Naive thymus-derived CD4-positive, alpha-beta T cell (primary cell): Measurements from ENCODE around the gene CDH4. TPM values are rescaled to one million over a fixed set of nuclear protein-coding genes. Genes with fewer than 3 reads are reported as not detected.

ENCODE experiments used
- ATAC-seq: fragments of 150-1000 bp; cut with Tn5 transposase; 2 replicates; pipeline ENCODE4 v1.10.0; 2021; ENCODE audit warnings: mild to moderate bottlenecking, moderate library complexity
- CTCF ChIA-PET: fragments of 350-600 bp; sonication (Branson Sonifier 250); formaldehyde crosslinking; loops from one replicate; lab custom pipeline; 2021; ENCODE audit warnings: antibody characterized with exemption; lab: Charles Lee
- POLR2A ChIA-PET: fragments of 350-600 bp; sonication (Branson Sonifier 250); formaldehyde crosslinking; loops from one replicate; lab custom pipeline; 2021; ENCODE audit warnings: antibody characterized with exemption, inconsistent platforms; lab: Charles Lee
- DNase-seq, 9 donors: peaks; one replicate each; pipeline versions ENCODE4 v3.0.0 to v3.0.0-alpha.2; 2020 to 2022; ENCODE audit warnings: mixed read lengths in 1 of 9
- H3K27ac ChIP-seq: one replicate; pipeline ENCODE4 v1.7.0; 2013; ENCODE audit warnings: mild to moderate bottlenecking, low read depth, low read length, moderate library complexity
- H3K27me3 ChIP-seq, 2 donors: one replicate each; pipeline ENCODE4 v1.7.0; 2013; ENCODE audit warnings: low read length in 2 of 2, mild to moderate bottlenecking in 2 of 2, moderate library complexity in 2 of 2; ENCODE audit not compliant: control insufficient read depth in 2 of 2, insufficient read depth in 2 of 2
- H3K36me3 ChIP-seq, 3 experiments: 1 replicate in 2 of 3; 2 replicates in 1 of 3; pipeline ENCODE4 v1.7.0; 2013; ENCODE audit warnings: low read length in 3 of 3, mild to moderate bottlenecking in 3 of 3, moderate library complexity in 1 of 3; ENCODE audit not compliant: insufficient read depth in 3 of 3, control insufficient read depth in 2 of 3
- H3K4me1 ChIP-seq, 2 donors: one replicate each; pipeline ENCODE4 v1.7.0; 2013; ENCODE audit warnings: low read length in 2 of 2, mild to moderate bottlenecking in 2 of 2, moderate library complexity in 1 of 2; ENCODE audit not compliant: control insufficient read depth in 2 of 2, insufficient read depth in 2 of 2
- H3K4me3 ChIP-seq: 2 replicates; pipeline ENCODE4 v1.7.0; 2013; ENCODE audit warnings: mild to moderate bottlenecking, low read length
- H3K9me3 ChIP-seq, 3 experiments: 1 replicate in 2 of 3; 2 replicates in 1 of 3; pipeline ENCODE4 v1.7.0; 2013; ENCODE audit warnings: low read length in 3 of 3; ENCODE audit not compliant: control insufficient read depth in 2 of 3
- H3K27ac Mint-ChIP-seq, 9 donors: one replicate each; pipeline ENCODE4 v1.8.0; 2020 to 2022; ENCODE audit warnings: mixed read lengths in 9 of 9, mild to moderate bottlenecking in 8 of 9, moderate library complexity in 5 of 9, inconsistent platforms in 2 of 9
- H3K27me3 Mint-ChIP-seq, 5 donors: one replicate each; pipeline ENCODE4 v1.8.0; 2021 to 2022; ENCODE audit warnings: mixed read lengths in 5 of 5, mild to moderate bottlenecking in 1 of 5
- H3K36me3 Mint-ChIP-seq, 5 donors: one replicate each; pipeline ENCODE4 v1.8.0; 2020 to 2022; ENCODE audit warnings: mixed read lengths in 5 of 5, mild to moderate bottlenecking in 3 of 5, inconsistent platforms in 1 of 5
- H3K4me1 Mint-ChIP-seq, 7 donors: one replicate each; pipeline ENCODE4 v1.8.0; 2020 to 2022; ENCODE audit warnings: mixed read lengths in 7 of 7, mild to moderate bottlenecking in 3 of 7, inconsistent platforms in 1 of 7
- H3K4me3 Mint-ChIP-seq, 10 donors: one replicate each; pipeline ENCODE4 v1.8.0; 2020 to 2022; ENCODE audit warnings: mild to moderate bottlenecking in 10 of 10, mixed read lengths in 10 of 10, moderate library complexity in 6 of 10, inconsistent platforms in 2 of 10
- H3K9me3 Mint-ChIP-seq, 11 donors: one replicate each; pipeline ENCODE4 v1.8.0; 2020 to 2022; ENCODE audit warnings: mixed read lengths in 11 of 11, mild to moderate bottlenecking in 4 of 11, inconsistent platforms in 1 of 11, moderate library complexity in 1 of 11
- intact Hi-C, 2 donors: fragments of 100-400 bp; cut with micrococcal nuclease; formaldehyde crosslinking; loops; one replicate each; pipeline ENCODE4 v1.15.1; 2023
- polyA plus RNA-seq, 2 donors: library from polyadenylated mRNA; unstranded; fragments of 300-500 nt; fragmentation: Illumina TruSeq; gene quantifications; one replicate each; pipeline ENCODE4 v1.2.3, GENCODE V29; 2021
- total RNA-seq, 6 experiments: library from RNA in 5 of 6; stranded (reverse) in 5 of 6; gene quantifications; 1 replicate in 5 of 6; 2 replicates in 1 of 6; pipeline ENCODE4 v1.2.3 and lab custom pipeline; 2021 to 2026

Gene CDH4
- total and polyA plus RNA-seq, 7 experiments from 2014 or later = 0.05 to 0.43 (median 0.14) TPM; not detected in 1

- ATAC-seq = no peak
- Histone ChIP-seq H3K4me3 (no peak overlapping the region), H3K36me3 (no peaks in the 10 kb centered on the region), H3K27me3 (no peaks in the 10 kb centered on the region), H3K27ac (no peak overlapping the region), H3K4me1 (no peaks in the 10 kb centered on the region), H3K9me3 (no peaks in the 10 kb centered on the region)
- Mint-ChIP-seq H3K27me3 (peaks cover 0 to 10% (median 0%) of the 10 kb centered on the region in 5 donors), H3K27ac (no peak overlapping the region), H3K4me1 (no peaks in the 10 kb centered on the region), H3K4me3 (no peak overlapping the region), H3K36me3 (no peaks in the 10 kb centered on the region), H3K9me3 (peaks cover 0 to 12% (median 2%) of the 10 kb centered on the region in 11 donors)
- DNase-seq = no peak
- CTCF ChIA-PET = no interaction called here
- intact Hi-C loops = no loop called here
- POLR2A ChIA-PET = no interaction called here
Measured at GRCh38 chr20:61650912-61651733, 399.1 kb downstream of the CDH4 start.

GRCh38 chr20:61652146-61652545 lies 400.1 kb downstream of the CDH4 start:
- no peaks in the 10 kb centered on the region for H3K9me3 ChIP-seq
- H3K27ac ChIP-seq = no peak overlapping the region
- no peaks in the 10 kb centered on the region for H3K36me3 ChIP-seq
- no peaks in the 10 kb centered on the region for H3K27me3 ChIP-seq
- DNase-seq (no peak), ATAC-seq (no peak)
- no peaks in the 10 kb centered on the region for H3K4me1 ChIP-seq
- no peaks in the 10 kb centered on the region for H3K4me1 Mint-ChIP-seq
- H3K36me3 Mint-ChIP-seq = no peaks in the 10 kb centered on the region
- peaks cover 0 to 12% (median 2%) of the 10 kb centered on the region in 11 donors for H3K9me3 Mint-ChIP-seq
- H3K4me3 Mint-ChIP-seq = no peak overlapping the region
- ChIA-PET CTCF (no interaction called here), POLR2A (no interaction called here)
- H3K27ac Mint-ChIP-seq = no peak overlapping the region
- H3K4me3 ChIP-seq = no peak overlapping the region
- intact Hi-C loops = no loop called here
- peaks cover 0 to 10% (median 0%) of the 10 kb centered on the region in 5 donors for H3K27me3 Mint-ChIP-seq

- Histone ChIP-seq H3K4me3 (no peak overlapping the region), H3K36me3 (no peaks in the 10 kb centered on the region), H3K9me3 (no peaks in the 10 kb centered on the region), H3K27me3 (no peaks in the 10 kb centered on the region), H3K4me1 (no peaks in the 10 kb centered on the region), H3K27ac (no peak overlapping the region)
- Mint-ChIP-seq H3K36me3 (no peaks in the 10 kb centered on the region), H3K9me3 (peaks cover 0 to 12% (median 2%) of the 10 kb centered on the region in 11 donors), H3K4me1 (no peaks in the 10 kb centered on the region), H3K27ac (no peak overlapping the region), H3K27me3 (peaks cover 0 to 10% (median 0%) of the 10 kb centered on the region in 5 donors), H3K4me3 (no peak overlapping the region)
- ChIA-PET CTCF (no interaction called here), POLR2A (no interaction called here)
- ATAC-seq (no peak), DNase-seq (no peak)
- intact Hi-C loops = no loop called here
Measured at GRCh38 chr20:61654726-61655125, 402.7 kb downstream of the CDH4 start.

- POLR2A ChIA-PET = no interaction called here
Measured at GRCh38 chr20:61655591-61655990, 403.5 kb downstream of the CDH4 start.

GRCh38 chr20:61656198-61656597 lies 404.1 kb downstream of the CDH4 start:
- intact Hi-C loops = no loop called here
- no peak overlapping the region for H3K4me3 ChIP-seq
- DNase-seq = no peak
- Mint-ChIP-seq H3K27me3 (peaks cover 0 to 5% (median 0%) of the 10 kb centered on the region in 5 donors), H3K4me1 (no peaks in the 10 kb centered on the region), H3K27ac (no peak overlapping the region), H3K4me3 (no peak overlapping the region), H3K9me3 (peaks cover 0 to 12% (median 2%) of the 10 kb centered on the region in 11 donors), H3K36me3 (no peaks in the 10 kb centered on the region)
- no peaks in the 10 kb centered on the region for H3K36me3 ChIP-seq
- POLR2A ChIA-PET = no interaction called here
- no peaks in the 10 kb centered on the region for H3K9me3 ChIP-seq
- ATAC-seq = no peak
- H3K27ac ChIP-seq = no peak overlapping the region
- CTCF ChIA-PET = no interaction called here
- H3K4me1 ChIP-seq = no peaks in the 10 kb centered on the region
- H3K27me3 ChIP-seq = no peaks in the 10 kb centered on the region

More at GRCh38 chr20:61655591-61655990, 403.5 kb downstream of the CDH4 start:
- Mint-ChIP-seq H3K4me1 (no peaks in the 10 kb centered on the region), H3K9me3 (peaks cover 0 to 12% (median 2%) of the 10 kb centered on the region in 11 donors), H3K4me3 (no peak overlapping the region), H3K36me3 (no peaks in the 10 kb centered on the region), H3K27me3 (peaks cover 0 to 5% (median 0%) of the 10 kb centered on the region in 5 donors), H3K27ac (no peak overlapping the region)
- Histone ChIP-seq H3K27ac (no peak overlapping the region), H3K4me3 (no peak overlapping the region), H3K36me3 (no peaks in the 10 kb centered on the region), H3K4me1 (no peaks in the 10 kb centered on the region), H3K9me3 (no peaks in the 10 kb centered on the region), H3K27me3 (no peaks in the 10 kb centered on the region)
- CTCF ChIA-PET = no interaction called here
- no peak for DNase-seq
- no peak for ATAC-seq
- intact Hi-C loops = no loop called here

- intact Hi-C loops = no loop called here
- Histone ChIP-seq H3K27me3 (no peaks in the 10 kb centered on the region), H3K36me3 (no peaks in the 10 kb centered on the region), H3K4me3 (no peak overlapping the region), H3K4me1 (no peaks in the 10 kb centered on the region), H3K9me3 (no peaks in the 10 kb centered on the region), H3K27ac (no peak overlapping the region)
- ATAC-seq = no peak
- Mint-ChIP-seq H3K36me3 (no peaks in the 10 kb centered on the region), H3K4me1 (no peaks in the 10 kb centered on the region), H3K27me3 (peaks cover 0 to 5% (median 0%) of the 10 kb centered on the region in 5 donors), H3K27ac (no peak overlapping the region), H3K4me3 (no peak overlapping the region), H3K9me3 (peaks cover 0 to 8% (median 0%) of the 10 kb centered on the region in 11 donors)
- ChIA-PET POLR2A (no interaction called here), CTCF (no interaction called here)
- no peak for DNase-seq
Measured at GRCh38 chr20:61657721-61658377, 405.8 kb downstream of the CDH4 start.
